GOT3 (cell line): ENCODE results near the gene KRT73.

Experiments
- DNase-seq: peaks from one replicate; lab custom pipeline; 2025; ENCODE audit warnings: mixed read lengths; lab: John Stamatoyannopoulos, UW

The KRT73 gene

GRCh38 chr12:52566847-52567291 is 51.5 kb downstream of the KRT73 start:
- no peak for DNase-seq

GRCh38 chr12:52564582-52564981 is 53.8 kb downstream of the KRT73 start:
- DNase-seq, result no peak

GRCh38 chr12:52561880-52562449 is 56.4 kb downstream of the KRT73 start:
- DNase-seq, result no peak

GRCh38 chr12:52559979-52560378 is 58.4 kb downstream of the KRT73 start:
- no peak for DNase-seq

- no peak for DNase-seq
Observed at GRCh38 chr12:52558781-52559445, 59.4 kb downstream of the KRT73 start.
